ENCODE results near the gene RTP5. TPM values are rescaled to one million over a fixed set of nuclear protein-coding genes. Genes with fewer than 3 reads are reported as not detected.

The RTP5 gene
- total RNA-seq, 1 experiment from 2014 or later: not detected

- Histone ChIP-seq H4K20me1 (ENCODE audit: insufficient read depth, low read depth, low read length) (no peaks in the 10 kb centered on the region), H3K27ac (ENCODE audit: low read length) (no peak overlapping the region), H3K79me2 (ENCODE audit: low read length) (no peaks in the 10 kb centered on the region), H2AFZ (ENCODE audit: low read length) (no peak overlapping the region), H3K9me3 (ENCODE audit: low read length) (no peaks in the 10 kb centered on the region; the same call in 1 of the 2 replicates), H3K4me3 (ENCODE audit: low read length) (no peak overlapping the region), H3K9ac (ENCODE audit: low read length) (no peak overlapping the region), H3K4me1 (ENCODE audit: low read length) (no peaks in the 10 kb centered on the region), H3K27me3 (ENCODE audit: low read length) (no peaks in the 10 kb centered on the region), H3K36me3 (ENCODE audit: insufficient read depth, low read length) (no peaks in the 10 kb centered on the region), H3K9me2 (replicated peaks; ENCODE audit: insufficient read depth, low read length) (no peaks in the 10 kb centered on the region), H3K4me2 (ENCODE audit: low read depth, low read length, poor library complexity, severe bottlenecking) (no peak overlapping the region)
- no peak for DNase-seq
Observed at GRCh38 chr2:241891988-241892298, 22.4 kb downstream of the RTP5 start.

DNA sequence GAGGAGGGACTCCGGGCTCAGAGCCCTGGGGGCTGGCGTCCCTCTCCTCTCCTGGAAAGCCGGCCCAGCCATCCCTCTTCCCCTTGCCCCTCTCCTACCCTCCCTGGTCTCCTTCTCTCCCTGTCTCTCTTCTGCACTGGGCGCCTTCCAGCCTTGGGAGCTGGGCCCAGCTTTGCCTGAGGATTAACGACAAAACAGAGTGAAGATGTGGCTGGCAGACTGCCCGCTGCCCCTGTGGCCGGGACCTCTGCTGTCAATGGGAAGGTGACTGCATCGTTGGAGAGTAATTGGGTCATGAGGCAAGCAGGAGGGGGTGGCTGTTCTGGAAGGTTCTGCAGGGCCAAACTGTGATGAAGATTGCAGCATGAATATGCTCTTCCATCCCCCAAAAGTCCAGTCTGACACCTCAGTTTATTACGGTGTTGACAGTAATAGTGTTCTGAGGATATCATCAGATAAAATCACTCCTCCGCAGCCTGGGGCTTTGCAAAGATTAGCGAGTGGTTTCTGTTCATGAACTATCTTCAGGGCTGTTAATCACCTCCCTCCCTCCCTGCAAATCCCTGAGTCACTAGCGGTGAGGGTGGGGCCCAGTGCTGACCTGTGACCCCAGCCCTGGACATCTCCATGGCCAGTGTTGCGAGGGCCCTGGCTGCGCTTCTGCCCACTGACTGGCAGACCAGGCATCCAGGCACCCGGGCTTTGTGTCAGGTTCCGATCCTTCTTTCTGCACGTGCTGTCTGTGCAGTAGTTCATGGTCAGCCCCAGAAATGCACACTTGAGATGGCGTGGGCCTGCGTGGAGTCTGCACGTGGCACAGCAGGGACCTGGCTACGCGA is 23.0 kb downstream of the RTP5 start:
- no peak for DNase-seq
- no peak overlapping the region for H3K27ac ChIP-seq (ENCODE audit: low read length)
- no peak overlapping the region for H2AFZ ChIP-seq (ENCODE audit: low read length)
- no peaks in the 10 kb centered on the region for H3K9me2 ChIP-seq (replicated peaks; ENCODE audit: insufficient read depth, low read length)
- no peaks in the 10 kb centered on the region; the same call in 1 of the 2 replicates for H3K9me3 ChIP-seq (ENCODE audit: low read length)
- no peak overlapping the region for H3K4me2 ChIP-seq (ENCODE audit: low read depth, low read length, poor library complexity, severe bottlenecking)
- no peak overlapping the region for H3K4me3 ChIP-seq (ENCODE audit: low read length)
- no peaks in the 10 kb centered on the region for H3K27me3 ChIP-seq (ENCODE audit: low read length)
- H3K9ac ChIP-seq (ENCODE audit: low read length): no peak overlapping the region
- H3K4me1 ChIP-seq (ENCODE audit: low read length): no peaks in the 10 kb centered on the region
- no peaks in the 10 kb centered on the region for H3K36me3 ChIP-seq (ENCODE audit: insufficient read depth, low read length)
- no peaks in the 10 kb centered on the region for H3K79me2 ChIP-seq (ENCODE audit: low read length)
- H4K20me1 ChIP-seq (ENCODE audit: insufficient read depth, low read depth, low read length): no peaks in the 10 kb centered on the region

GRCh38 chr2:241893265-241893664 is 23.7 kb downstream of the RTP5 start:
- no peaks in the 10 kb centered on the region for H4K20me1 ChIP-seq (ENCODE audit: insufficient read depth, low read depth, low read length)
- H3K27me3 ChIP-seq (ENCODE audit: low read length): no peaks in the 10 kb centered on the region
- no peaks in the 10 kb centered on the region for H3K36me3 ChIP-seq (ENCODE audit: insufficient read depth, low read length)
- H3K4me2 ChIP-seq (ENCODE audit: low read depth, low read length, poor library complexity, severe bottlenecking): no peak overlapping the region
- no peak overlapping the region for H3K9ac ChIP-seq (ENCODE audit: low read length)
- no peaks in the 10 kb centered on the region for H3K9me2 ChIP-seq (replicated peaks; ENCODE audit: insufficient read depth, low read length)
- H3K79me2 ChIP-seq (ENCODE audit: low read length): no peaks in the 10 kb centered on the region
- no peaks in the 10 kb centered on the region for H3K4me1 ChIP-seq (ENCODE audit: low read length)
- DNase-seq: no peak
- H3K4me3 ChIP-seq (ENCODE audit: low read length): no peak overlapping the region
- no peak overlapping the region for H2AFZ ChIP-seq (ENCODE audit: low read length)
- no peaks in the 10 kb centered on the region; the same call in 1 of the 2 replicates for H3K9me3 ChIP-seq (ENCODE audit: low read length)
- H3K27ac ChIP-seq (ENCODE audit: low read length): no peak overlapping the region

DNA sequence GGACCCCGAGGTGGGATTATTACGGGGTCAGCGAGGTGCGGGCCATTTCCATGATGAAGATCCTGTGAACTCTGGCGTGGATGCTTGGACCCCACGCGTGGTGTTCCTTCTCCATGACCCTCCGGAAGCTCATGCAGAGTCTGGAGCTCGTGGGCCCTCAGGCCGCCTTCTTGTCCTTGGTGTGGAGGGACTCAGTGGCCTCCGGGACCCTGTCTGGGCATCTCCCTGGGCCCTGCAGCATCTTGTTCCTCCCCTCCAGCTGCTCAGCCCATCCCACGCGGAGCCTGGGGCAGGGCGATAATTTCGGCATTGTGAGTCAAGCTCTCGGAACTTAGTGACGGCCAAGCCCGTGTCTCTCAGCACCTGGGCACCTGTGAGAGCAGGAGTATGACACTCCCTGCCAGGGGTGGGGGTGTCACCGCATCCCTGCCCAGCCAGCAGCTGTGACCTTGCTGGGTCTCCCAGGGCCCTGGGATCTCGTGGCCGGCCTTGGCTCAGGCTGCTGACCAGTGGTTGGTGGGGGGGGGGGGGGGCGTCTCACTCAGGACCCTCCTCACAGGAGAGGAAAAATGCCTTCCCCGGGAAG is 24.6 kb downstream of the RTP5 start:
- no peaks in the 10 kb centered on the region for H3K36me3 ChIP-seq (ENCODE audit: insufficient read depth, low read length)
- H3K4me2 ChIP-seq (ENCODE audit: low read depth, low read length, poor library complexity, severe bottlenecking): no peak overlapping the region

DNA sequence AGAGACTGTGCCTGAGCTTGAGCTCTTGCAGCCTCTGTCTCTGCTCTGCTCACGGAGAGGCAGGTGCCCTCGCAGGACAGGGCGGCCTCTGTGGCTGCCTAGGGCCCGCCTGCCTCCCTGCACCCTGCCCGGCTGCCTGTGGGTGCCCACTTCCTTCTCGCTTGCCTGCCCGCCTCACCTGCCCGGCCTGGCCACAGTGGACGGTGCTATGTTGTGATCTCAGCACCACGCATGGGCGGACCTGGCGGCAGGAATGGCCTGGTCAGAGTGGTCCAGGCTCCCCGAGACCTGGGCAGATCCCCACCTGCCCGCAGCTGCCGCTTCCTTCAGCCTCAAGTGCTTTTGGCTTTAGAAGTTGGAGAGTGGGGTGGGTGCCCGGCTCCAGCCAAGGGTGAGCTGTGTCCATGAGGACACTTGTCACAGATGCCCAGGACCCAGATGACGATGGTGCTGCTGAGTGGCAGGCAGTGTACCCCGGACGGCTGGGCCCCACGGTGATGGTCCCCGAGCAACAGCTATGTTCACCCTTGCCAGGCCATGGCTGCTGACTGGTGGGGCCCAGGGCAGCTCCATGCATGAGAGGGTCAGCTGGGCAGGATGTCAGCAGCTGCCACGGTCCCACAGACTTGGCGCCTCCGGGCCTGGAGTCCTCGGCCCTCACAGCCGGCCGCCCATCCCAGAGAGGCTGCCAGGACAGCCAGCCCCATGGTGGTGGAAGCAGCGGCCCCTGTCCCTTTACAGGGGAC is 25.3 kb downstream of the RTP5 start:
- H3K4me2 ChIP-seq (ENCODE audit: low read depth, low read length, poor library complexity, severe bottlenecking): no peak overlapping the region
- no peaks in the 10 kb centered on the region for H4K20me1 ChIP-seq (ENCODE audit: insufficient read depth, low read depth, low read length)
- no peak overlapping the region for H3K27ac ChIP-seq (ENCODE audit: low read length)
- H3K36me3 ChIP-seq (ENCODE audit: insufficient read depth, low read length): no peaks in the 10 kb centered on the region
- no peaks in the 10 kb centered on the region for H3K4me1 ChIP-seq (ENCODE audit: low read length)
- no peak overlapping the region for H3K4me3 ChIP-seq (ENCODE audit: low read length)
- no peaks in the 10 kb centered on the region; the same call in 1 of the 2 replicates for H3K9me3 ChIP-seq (ENCODE audit: low read length)
- H2AFZ ChIP-seq (ENCODE audit: low read length): no peak overlapping the region
- H3K27me3 ChIP-seq (ENCODE audit: low read length): no peaks in the 10 kb centered on the region
- H3K9ac ChIP-seq (ENCODE audit: low read length): no peak overlapping the region
- no peaks in the 10 kb centered on the region for H3K79me2 ChIP-seq (ENCODE audit: low read length)
- no peak for DNase-seq
- H3K9me2 ChIP-seq (replicated peaks; ENCODE audit: insufficient read depth, low read length): no peaks in the 10 kb centered on the region

More for the DNA sequence above, 24.6 kb downstream of the RTP5 start:
- Histone ChIP-seq H4K20me1 (ENCODE audit: insufficient read depth, low read depth, low read length) (no peaks in the 10 kb centered on the region), H2AFZ (ENCODE audit: low read length) (no peak overlapping the region), H3K27ac (ENCODE audit: low read length) (no peak overlapping the region), H3K27me3 (ENCODE audit: low read length) (no peaks in the 10 kb centered on the region), H3K9me2 (replicated peaks; ENCODE audit: insufficient read depth, low read length) (no peaks in the 10 kb centered on the region), H3K79me2 (ENCODE audit: low read length) (no peaks in the 10 kb centered on the region), H3K9me3 (ENCODE audit: low read length) (no peaks in the 10 kb centered on the region; the same call in 1 of the 2 replicates), H3K4me1 (ENCODE audit: low read length) (no peaks in the 10 kb centered on the region), H3K4me3 (ENCODE audit: low read length) (no peak overlapping the region), H3K9ac (ENCODE audit: low read length) (no peak overlapping the region)
- DNase-seq: no peak

DNA sequence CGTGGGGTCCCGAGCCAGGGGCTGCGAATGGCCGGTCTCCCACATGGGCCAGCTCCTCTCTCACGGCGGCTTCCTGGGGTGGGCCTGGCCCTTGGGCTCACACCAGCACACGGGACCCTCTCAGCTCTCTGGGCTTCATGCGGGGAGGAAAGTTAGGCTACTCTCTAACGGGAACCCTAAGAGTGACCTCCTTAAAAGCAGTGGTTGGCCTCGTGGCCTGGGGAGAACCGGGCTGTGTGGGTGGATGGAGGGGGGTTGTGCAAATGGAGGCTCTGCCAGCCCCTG is 25.8 kb downstream of the RTP5 start:
- no peaks in the 10 kb centered on the region for H3K36me3 ChIP-seq (ENCODE audit: insufficient read depth, low read length)

GRCh38 chr2:241895712-241896641 is 26.4 kb downstream of the RTP5 start:
- no peak for DNase-seq
- Histone ChIP-seq H3K4me1 (ENCODE audit: low read length) (no peaks in the 10 kb centered on the region), H4K20me1 (ENCODE audit: insufficient read depth, low read depth, low read length) (no peaks in the 10 kb centered on the region), H3K27me3 (ENCODE audit: low read length) (no peaks in the 10 kb centered on the region), H3K79me2 (ENCODE audit: low read length) (no peaks in the 10 kb centered on the region), H3K36me3 (ENCODE audit: insufficient read depth, low read length) (no peaks in the 10 kb centered on the region), H2AFZ (ENCODE audit: low read length) (no peak overlapping the region), H3K27ac (ENCODE audit: low read length) (no peak overlapping the region), H3K4me3 (ENCODE audit: low read length) (no peak overlapping the region), H3K9me2 (replicated peaks; ENCODE audit: insufficient read depth, low read length) (no peaks in the 10 kb centered on the region), H3K9ac (ENCODE audit: low read length) (no peak overlapping the region), H3K9me3 (ENCODE audit: low read length) (no peaks in the 10 kb centered on the region; the same call in 1 of the 2 replicates), H3K4me2 (ENCODE audit: low read depth, low read length, poor library complexity, severe bottlenecking) (no peak overlapping the region)

More for the DNA sequence above, 25.8 kb downstream of the RTP5 start:
- Histone ChIP-seq H3K9me2 (replicated peaks; ENCODE audit: insufficient read depth, low read length) (no peaks in the 10 kb centered on the region), H4K20me1 (ENCODE audit: insufficient read depth, low read depth, low read length) (no peaks in the 10 kb centered on the region), H3K27ac (ENCODE audit: low read length) (no peak overlapping the region), H3K4me1 (ENCODE audit: low read length) (no peaks in the 10 kb centered on the region), H3K79me2 (ENCODE audit: low read length) (no peaks in the 10 kb centered on the region), H3K9me3 (ENCODE audit: low read length) (no peaks in the 10 kb centered on the region; the same call in 1 of the 2 replicates), H3K4me2 (ENCODE audit: low read depth, low read length, poor library complexity, severe bottlenecking) (no peak overlapping the region), H3K27me3 (ENCODE audit: low read length) (no peaks in the 10 kb centered on the region), H2AFZ (ENCODE audit: low read length) (no peak overlapping the region), H3K4me3 (ENCODE audit: low read length) (no peak overlapping the region), H3K9ac (ENCODE audit: low read length) (no peak overlapping the region)
- DNase-seq: no peak

Measured in Karpas-422 (cell line).